HFFc6 (cell line): ENCODE measurements around the gene INSIG2. TPM values are rescaled to one million over a fixed set of nuclear protein-coding genes. Genes with fewer than 3 reads are reported as not detected.

Experiments used
- DNase-seq: peaks from one replicate; pipeline ENCODE4 v3.0.0-alpha.2; 2018
- H3K27ac Mint-ChIP-seq: 2 replicates; pipeline ENCODE4 v1.8.0; 2020; ENCODE audit warnings: mild to moderate bottlenecking, mixed read lengths
- H3K27me3 Mint-ChIP-seq: 2 replicates; pipeline ENCODE4 v1.8.0; 2021; ENCODE audit warnings: mild to moderate bottlenecking, moderate library complexity, mixed read lengths; ENCODE audit not compliant: insufficient read depth
- H3K36me3 Mint-ChIP-seq: 2 replicates; pipeline ENCODE4 v1.8.0; 2021; ENCODE audit warnings: low read depth, mixed read lengths
- H3K4me1 Mint-ChIP-seq: 2 replicates; pipeline ENCODE4 v1.8.0; 2020; ENCODE audit warnings: low read depth, mixed read lengths
- H3K4me3 Mint-ChIP-seq: 2 replicates; pipeline ENCODE4 v1.8.0; 2020; ENCODE audit warnings: mild to moderate bottlenecking, moderate library complexity, mixed read lengths
- H3K9me3 Mint-ChIP-seq: 2 replicates; pipeline ENCODE4 v1.8.0; 2020; ENCODE audit warnings: mild to moderate bottlenecking, mixed read lengths
- total RNA-seq, 6 experiments: library from RNA; stranded (reverse); fragmentation: NEBNext Ultra II Directional; extraction: Animal tissue kit (Norgen Biotek cat#: 25700); gene quantifications; 2 replicates in 1 of 6; 3 replicates in 5 of 6; pipeline ENCODE4 v1.2.3, GENCODE V29; 2021
- TF ChIP-seq, protein P1 (sequence below): fragments of 200-600 bp; sonication (generic); IDR thresholded peaks from 2 replicates; pipeline ENCODE4 v1.5.0; 2021; ENCODE audit warnings: antibody characterized with exemption, mild to moderate bottlenecking

The INSIG2 gene
- total RNA-seq, 6 experiments from 2014 or later: 9.6 to 12.2 (median 10.1) TPM

DNA sequence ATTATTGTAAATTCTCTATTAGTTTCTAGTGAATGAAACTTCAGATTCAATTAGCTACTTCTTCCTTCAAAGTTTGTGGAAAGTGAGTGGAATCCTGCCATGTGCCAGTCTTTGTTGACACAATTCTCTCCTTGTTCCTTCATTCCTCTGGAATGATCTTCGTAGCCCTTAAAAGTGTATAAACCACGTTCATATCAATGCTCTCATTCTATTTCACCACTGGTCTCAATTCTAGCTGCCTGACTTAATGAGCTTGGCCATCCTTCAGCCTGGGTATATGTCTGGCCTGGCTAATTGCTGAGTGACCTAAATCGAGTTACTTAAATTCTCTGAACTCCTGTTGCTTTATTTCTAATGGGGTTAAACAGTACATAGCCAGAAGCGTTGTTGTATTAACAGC is 43.5 kb downstream of the INSIG2 start:
- Mint-ChIP-seq H3K27me3 (peaks cover 4% of the 10 kb centered on the region; the same call in 1 of the 2 replicates), H3K4me1 (no peaks in the 10 kb centered on the region; the same call in 1 of the 2 replicates), H3K4me3 (no peak overlapping the region), H3K9me3 (no peaks in the 10 kb centered on the region), H3K36me3 (no peaks in the 10 kb centered on the region), H3K27ac (no peak overlapping the region)
- DNase-seq: no peak
- TF ChIP-seq, protein P1, sequence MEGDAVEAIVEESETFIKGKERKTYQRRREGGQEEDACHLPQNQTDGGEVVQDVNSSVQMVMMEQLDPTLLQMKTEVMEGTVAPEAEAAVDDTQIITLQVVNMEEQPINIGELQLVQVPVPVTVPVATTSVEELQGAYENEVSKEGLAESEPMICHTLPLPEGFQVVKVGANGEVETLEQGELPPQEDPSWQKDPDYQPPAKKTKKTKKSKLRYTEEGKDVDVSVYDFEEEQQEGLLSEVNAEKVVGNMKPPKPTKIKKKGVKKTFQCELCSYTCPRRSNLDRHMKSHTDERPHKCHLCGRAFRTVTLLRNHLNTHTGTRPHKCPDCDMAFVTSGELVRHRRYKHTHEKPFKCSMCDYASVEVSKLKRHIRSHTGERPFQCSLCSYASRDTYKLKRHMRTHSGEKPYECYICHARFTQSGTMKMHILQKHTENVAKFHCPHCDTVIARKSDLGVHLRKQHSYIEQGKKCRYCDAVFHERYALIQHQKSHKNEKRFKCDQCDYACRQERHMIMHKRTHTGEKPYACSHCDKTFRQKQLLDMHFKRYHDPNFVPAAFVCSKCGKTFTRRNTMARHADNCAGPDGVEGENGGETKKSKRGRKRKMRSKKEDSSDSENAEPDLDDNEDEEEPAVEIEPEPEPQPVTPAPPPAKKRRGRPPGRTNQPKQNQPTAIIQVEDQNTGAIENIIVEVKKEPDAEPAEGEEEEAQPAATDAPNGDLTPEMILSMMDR: no peak

DNA sequence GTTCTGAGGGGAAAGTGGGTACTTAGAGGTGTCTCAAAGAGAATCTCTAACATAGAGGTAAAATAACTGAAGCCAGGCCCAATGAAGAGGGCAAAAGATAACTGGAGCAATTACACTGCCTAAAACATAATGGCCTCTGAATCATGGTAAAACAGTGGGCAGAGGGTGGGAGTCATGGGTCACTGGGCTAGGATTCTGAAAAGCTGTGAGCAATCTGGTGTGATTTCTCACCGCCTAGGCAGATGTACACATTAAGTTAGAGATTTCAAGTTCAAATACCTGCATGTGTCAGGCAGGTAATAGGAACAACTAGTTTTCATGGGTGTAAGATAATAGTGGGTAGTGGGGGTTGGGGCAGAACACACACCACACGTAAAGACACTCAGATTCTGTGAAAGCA is 45.6 kb downstream of the INSIG2 start:
- Mint-ChIP-seq H3K36me3 (no peaks in the 10 kb centered on the region), H3K27ac (no peak overlapping the region)

DNA sequence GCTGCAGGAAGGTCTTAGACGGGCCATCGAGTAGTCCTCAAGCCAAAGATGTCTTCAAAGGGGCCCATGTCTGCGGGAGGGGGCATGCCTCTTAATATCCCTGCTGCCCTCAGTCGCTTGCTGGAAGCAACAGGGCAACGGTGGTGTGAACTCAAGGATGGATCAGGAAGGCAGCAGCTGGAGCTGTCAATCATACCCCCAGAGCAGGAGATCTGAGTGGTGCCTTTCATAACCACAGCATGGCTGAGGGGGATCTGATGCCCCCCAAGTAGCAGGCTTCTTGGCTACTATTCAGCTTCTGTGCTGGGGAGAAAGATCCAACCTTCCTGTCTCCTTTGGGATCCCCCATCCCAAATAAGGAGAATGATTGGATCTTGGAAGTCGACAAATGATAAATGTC is 46.4 kb downstream of the INSIG2 start:
- Mint-ChIP-seq H3K27ac (no peak overlapping the region), H3K27me3 (no peaks in the 10 kb centered on the region; the same call in 1 of the 2 replicates), H3K36me3 (no peaks in the 10 kb centered on the region), H3K4me1 (no peaks in the 10 kb centered on the region; the same call in 1 of the 2 replicates), H3K4me3 (no peak overlapping the region), H3K9me3 (no peaks in the 10 kb centered on the region)
- TF ChIP-seq, protein P1: no peak
- no peak for DNase-seq

More for the DNA sequence above, 45.6 kb downstream of the INSIG2 start:
- Mint-ChIP-seq H3K4me3 (no peak overlapping the region), H3K9me3 (no peaks in the 10 kb centered on the region), H3K4me1 (no peaks in the 10 kb centered on the region; the same call in 1 of the 2 replicates), H3K27me3 (peaks cover 3% of the 10 kb centered on the region; the same call in 1 of the 2 replicates)
- TF ChIP-seq, protein P1: no peak
- no peak for DNase-seq

DNA sequence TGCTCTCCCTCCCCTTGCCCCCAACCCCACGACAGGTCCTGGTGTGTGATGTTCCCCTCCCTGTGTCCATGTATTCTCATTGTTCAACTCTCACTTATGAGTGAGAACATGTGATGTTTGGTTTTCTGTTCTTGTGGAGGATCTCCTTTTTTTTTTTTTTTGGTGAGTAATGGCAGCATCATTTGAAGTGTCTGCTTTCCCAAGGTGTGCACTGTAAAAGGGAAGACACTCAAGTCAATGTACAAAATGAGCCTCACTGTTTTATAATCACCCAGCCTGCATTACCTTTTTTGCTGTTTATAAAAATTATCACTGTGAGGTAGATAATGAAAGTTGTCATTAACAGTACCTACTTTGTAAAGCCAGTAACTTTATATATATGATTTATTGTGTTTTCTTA is 56.9 kb downstream of the INSIG2 start:
- no peak for DNase-seq
- Mint-ChIP-seq H3K9me3 (no peaks in the 10 kb centered on the region), H3K4me3 (no peak overlapping the region), H3K36me3 (no peaks in the 10 kb centered on the region), H3K4me1 (no peaks in the 10 kb centered on the region), H3K27me3 (peaks cover 15% of the 10 kb centered on the region), H3K27ac (no peak overlapping the region)
- TF ChIP-seq, protein P1: no peak

DNA sequence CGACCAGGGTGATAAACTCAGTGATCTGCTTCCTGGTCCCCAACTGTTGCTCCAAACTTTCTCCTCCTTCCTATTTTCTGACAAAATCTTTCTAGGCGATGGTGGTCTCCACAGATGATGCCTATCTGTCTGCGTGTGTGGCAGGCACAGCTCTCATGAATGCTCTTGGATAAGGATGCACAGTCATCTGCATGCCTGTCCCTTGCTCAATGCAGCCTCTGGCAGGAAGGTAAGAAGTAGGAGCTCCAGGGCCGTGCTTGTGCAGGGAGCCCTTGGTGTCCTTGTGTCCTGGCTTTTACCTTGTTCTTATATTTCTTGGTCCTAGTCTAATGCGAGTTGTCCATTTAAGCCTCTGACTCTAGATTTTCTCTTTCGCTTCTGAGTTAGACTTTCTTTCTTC is 57.5 kb downstream of the INSIG2 start:
- TF ChIP-seq, protein P1: no peak
- Mint-ChIP-seq H3K36me3 (no peaks in the 10 kb centered on the region), H3K27me3 (peaks cover 15% of the 10 kb centered on the region), H3K9me3 (no peaks in the 10 kb centered on the region), H3K4me1 (no peaks in the 10 kb centered on the region), H3K27ac (no peak overlapping the region), H3K4me3 (no peak overlapping the region)
- no peak for DNase-seq
